ENCODE data around the gene PRKG1.
"Not testable (repeated sequence)": the region's sequence is repeated elsewhere in the genome, so short reads cannot be mapped to it uniquely, and the experiment has no call there.

DNA sequence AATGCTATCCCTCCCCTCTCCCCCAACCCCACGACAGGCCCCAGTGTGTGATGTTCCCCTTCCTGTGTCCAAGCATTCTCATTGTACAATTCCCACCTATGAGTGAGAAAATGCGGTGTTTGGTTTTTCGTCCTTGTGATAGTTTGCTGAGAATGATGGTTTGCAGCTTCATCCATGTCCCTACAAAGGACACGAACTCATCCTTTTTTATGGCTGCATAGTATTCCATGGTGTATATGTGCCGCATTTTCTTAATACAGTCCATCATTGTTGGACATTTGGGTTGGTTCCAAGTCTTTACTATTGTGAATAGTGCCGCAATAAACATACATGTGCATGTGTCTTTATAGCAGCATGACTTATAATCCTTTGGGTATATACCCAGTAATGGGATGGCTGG is 201.8 kb downstream of the PRKG1 start:
- TF ChIP-seq, protein P1, sequence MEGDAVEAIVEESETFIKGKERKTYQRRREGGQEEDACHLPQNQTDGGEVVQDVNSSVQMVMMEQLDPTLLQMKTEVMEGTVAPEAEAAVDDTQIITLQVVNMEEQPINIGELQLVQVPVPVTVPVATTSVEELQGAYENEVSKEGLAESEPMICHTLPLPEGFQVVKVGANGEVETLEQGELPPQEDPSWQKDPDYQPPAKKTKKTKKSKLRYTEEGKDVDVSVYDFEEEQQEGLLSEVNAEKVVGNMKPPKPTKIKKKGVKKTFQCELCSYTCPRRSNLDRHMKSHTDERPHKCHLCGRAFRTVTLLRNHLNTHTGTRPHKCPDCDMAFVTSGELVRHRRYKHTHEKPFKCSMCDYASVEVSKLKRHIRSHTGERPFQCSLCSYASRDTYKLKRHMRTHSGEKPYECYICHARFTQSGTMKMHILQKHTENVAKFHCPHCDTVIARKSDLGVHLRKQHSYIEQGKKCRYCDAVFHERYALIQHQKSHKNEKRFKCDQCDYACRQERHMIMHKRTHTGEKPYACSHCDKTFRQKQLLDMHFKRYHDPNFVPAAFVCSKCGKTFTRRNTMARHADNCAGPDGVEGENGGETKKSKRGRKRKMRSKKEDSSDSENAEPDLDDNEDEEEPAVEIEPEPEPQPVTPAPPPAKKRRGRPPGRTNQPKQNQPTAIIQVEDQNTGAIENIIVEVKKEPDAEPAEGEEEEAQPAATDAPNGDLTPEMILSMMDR (IDR thresholded peaks at IDR 0.05), result not testable (repeated sequence)
- not testable (repeated sequence) for TF ChIP-seq POLR2A (IDR thresholded peaks at IDR 0.05)
